ENCODE measurements around the gene MAD2L1BP. TPM values are rescaled to one million over a fixed set of nuclear protein-coding genes. Genes with fewer than 3 reads are reported as not detected.
A peak's percentile ranks its signal among the peaks of the same experiment; 100 is the strongest.

The MAD2L1BP gene
- total and polyA plus RNA-seq, 2 of the 4 experiments (the other 2 are of a cell fraction): 28.1 to 50.2 TPM

GRCh38 chr6:43629505-43630300, 5.9 kb upstream of the MAD2L1BP start:
- Histone ChIP-seq H3K56ac (ENCODE audit: extremely low read depth, insufficient read depth, low read length) (peak overlapping the region; percentile 91), H3K9me3 (ENCODE audit: control insufficient read depth, insufficient read depth, low read length) (no peaks in the 10 kb centered on the region), H3K27me3 (ENCODE audit: control insufficient read depth, insufficient read depth, low read length) (no peaks in the 10 kb centered on the region), H4K91ac (ENCODE audit: insufficient read depth, low read depth, low read length) (peak overlapping the region; percentile 86), H3K4me1 (ENCODE audit: control insufficient read depth, insufficient read depth, low read length) (peaks cover 8% of the 10 kb centered on the region), H2BK5ac (ENCODE audit: low read depth, low read length, poor library complexity, severe bottlenecking) (peak overlapping the region; percentile 87), H3K23ac (ENCODE audit: low read depth, low read length) (peak overlapping the region; percentile 95), H3K4me2 (ENCODE audit: low read depth, low read length) (peak overlapping the region; percentile 76), H3K9ac (ENCODE audit: low read depth, low read length) (peak overlapping the region; percentile 67), H4K20me1 (ENCODE audit: insufficient read depth, low read length) (no peaks in the 10 kb centered on the region), H3K79me1 (ENCODE audit: low read depth in 1 of 2, low read length in 2 of 2) (peaks cover 22 to 39% of the 10 kb centered on the region in 2 experiments), H2BK120ac (ENCODE audit: low read depth, low read length) (peak overlapping the region; percentile 86), H3K18ac (ENCODE audit: low read depth, low read length) (peak overlapping the region; percentile 28), H3K4ac (ENCODE audit: low read depth, low read length) (peak overlapping the region; percentile 94), H3K4me3 (ENCODE audit: insufficient read depth, low read depth, low read length) (peak overlapping the region; percentile 46), H3K14ac (replicated peaks; ENCODE audit: low read depth, low read length) (peak overlapping the region; percentile 96), H2BK15ac (ENCODE audit: low read depth, low read length) (peak overlapping the region; percentile 73; the same call in 2 of the 3 replicates), H2AK5ac (ENCODE audit: low read depth, low read length) (peak overlapping the region; percentile 79; the same call in 1 of the 2 replicates), H3K9me1 (ENCODE audit: insufficient read depth, low read length) (peaks cover 21% of the 10 kb centered on the region), H4K8ac (ENCODE audit: low read depth in 2 of 2, low read length in 2 of 2) (peak overlapping the region; percentile 71 to 95), H3K27ac (ENCODE audit: insufficient read depth, low read length) (peak overlapping the region; percentile 82), H2BK20ac (ENCODE audit: low read depth, low read length) (peak overlapping the region; percentile 76), H2AK9ac (replicated peaks; ENCODE audit: low read depth, low read length, poor library complexity) (peak overlapping the region; percentile 90), H3K36me3 (ENCODE audit: control insufficient read depth, insufficient read depth, low read length) (peaks cover 15% of the 10 kb centered on the region), H4K5ac (ENCODE audit: low read depth, low read length) (peak overlapping the region; percentile 23), H2AFZ (replicated peaks; ENCODE audit: low read length, poor library complexity) (peak overlapping the region; percentile 94)
- dilution Hi-C loops (cut with HindIII; ENCODE audit: low sequenced_read_pairs, unreplicated experiment) (no loop called here), in situ Hi-C loops (cut with MboI; ENCODE audit: low sequenced_read_pairs) (no loop called here), intact Hi-C loops (cut with micrococcal nuclease) (loop anchor here (5.0 kb wide), 1 partner anchor 143 kb away; the partner anchor contains the start of gene VEGFA)
- POLR2A ChIA-PET (ENCODE audit: unreplicated experiment): interaction anchor here (0.6 to 1.0 kb wide), 2 partner anchors 14 to 513 kb away, joined by 3 read pairs; no protein-coding TSS in a partner anchor
- 0% methylated on average over 9 of the region's 41 CpGs; no CpG with 5 or more reads in 1 of the 2 experiments for WGBS, 2 experiments (ENCODE audit: extremely low coverage in 2 of 2, insufficient read length in 1 of 2)
- CTCF ChIA-PET: interaction anchor here (1.0 kb wide), 1 partner anchor 19 kb away, joined by 3 read pairs; no protein-coding TSS in a partner anchor
- peak; percentile 98 for DNase-seq
- peak; percentile 81 for ATAC-seq (ENCODE audit: low read depth)
- no TSS peak for BruUV-seq (replicated peaks)
- TF ChIP-seq MAZ (IDR thresholded peaks at IDR 0.05; ENCODE audit: borderline replicate concordance, low read depth, low read length): peak; percentile 96; the same call in 1 of the 2 replicates
- peak; percentile 33; the same call in 1 of the 2 replicates for TF ChIP-seq USF2 (IDR thresholded peaks at IDR 0.05; ENCODE audit: low read depth, low read length)
- no peak for TF ChIP-seq RAD21 (IDR thresholded peaks at IDR 0.05; ENCODE audit: low read length)
- no peak for TF ChIP-seq CHD1 (IDR thresholded peaks at IDR 0.05; ENCODE audit: low read depth, low read length)
- no peak for TF ChIP-seq CTCF (conservative IDR thresholded peaks at IDR 0.05; ENCODE audit: low read depth, low read length)
- peak; percentile 60; the same call in 1 of the 2 replicates for TF ChIP-seq POLR2A (IDR thresholded peaks at IDR 0.05; ENCODE audit: low read depth, low read length)
- TF ChIP-seq FOS (IDR thresholded peaks at IDR 0.05; ENCODE audit: low read depth, low read length): 0 out of 2 replicates have a peak, but pooled peaks have one; percentile 6
- peak; percentile 27; the same call in 1 of the 2 replicates for TF ChIP-seq BHLHE40 (IDR thresholded peaks at IDR 0.05; ENCODE audit: low read depth, low read length)
- TF ChIP-seq MAFK (IDR thresholded peaks at IDR 0.05; ENCODE audit: low read depth, low read length): no peak
- TF ChIP-seq NFE2L2 (IDR thresholded peaks at IDR 0.05; ENCODE audit: low read depth, low read length): no peak
- no peak for TF ChIP-seq RCOR1 (IDR thresholded peaks at IDR 0.05; ENCODE audit: insufficient replicate concordance, low read length)
- TF ChIP-seq CEBPB (IDR thresholded peaks at IDR 0.05; ENCODE audit: low read depth, low read length): peak; percentile 94
- TF ChIP-seq MXI1 (IDR thresholded peaks at IDR 0.05; ENCODE audit: borderline replicate concordance, low read depth, low read length): no peak; the same call in 1 of the 2 replicates
- no peak for TF ChIP-seq SMC3 (IDR thresholded peaks at IDR 0.05; ENCODE audit: low read depth, low read length)
- TF ChIP-seq RFX5 (IDR thresholded peaks at IDR 0.05; ENCODE audit: low read depth, low read length): no peak

Measured in IMR-90 (cell line).